Endodermal cell (in vitro differentiated cells): ENCODE results near the gene PSMD14. TPM values are rescaled to one million over a fixed set of nuclear protein-coding genes. Genes with fewer than 3 reads are reported as not detected.

Source experiments
- DNase-seq: peaks from one replicate; pipeline ENCODE4 v3.0.0-alpha.2; 2017
- H3K27ac ChIP-seq: 2 replicates; pipeline ENCODE4 v1.5.1; 2013; ENCODE audit warnings: mild to moderate bottlenecking, low read depth, low read length, moderate library complexity
- H3K27me3 ChIP-seq: 2 replicates; pipeline ENCODE4 v1.6.1; 2013; ENCODE audit warnings: mild to moderate bottlenecking, low read length, moderate library complexity; ENCODE audit not compliant: insufficient read depth, control insufficient read depth, poor library complexity, severe bottlenecking
- H3K36me3 ChIP-seq: 2 replicates; pipeline ENCODE4 v1.7.0; 2013; ENCODE audit warnings: mild to moderate bottlenecking, low read length, moderate library complexity; ENCODE audit not compliant: control insufficient read depth, insufficient read depth
- H3K4me1 ChIP-seq: one replicate; pipeline ENCODE4 v1.7.0; 2013; ENCODE audit warnings: low read length; ENCODE audit not compliant: control insufficient read depth, insufficient read depth
- H3K4me3 ChIP-seq: 2 replicates; pipeline ENCODE4 v1.5.1; 2013; ENCODE audit warnings: mild to moderate bottlenecking, low read length, moderate library complexity
- H3K9ac ChIP-seq: 2 replicates; pipeline ENCODE4 v1.6.1; 2013; ENCODE audit warnings: mild to moderate bottlenecking, low read length, moderate library complexity; ENCODE audit not compliant: poor library complexity, severe bottlenecking; ENCODE audit errors: extremely low read depth
- H3K9me3 ChIP-seq: 2 replicates; pipeline ENCODE4 v1.6.1; 2013; ENCODE audit warnings: mild to moderate bottlenecking, low read length, moderate library complexity; ENCODE audit not compliant: control insufficient read depth
- H3K27ac Mint-ChIP-seq: 2 replicates; pipeline ENCODE4 v1.8.0; 2020; ENCODE audit warnings: mixed read lengths
- H3K27me3 Mint-ChIP-seq: 2 replicates; pipeline ENCODE4 v1.8.0; 2021; ENCODE audit warnings: mild to moderate bottlenecking, mixed read lengths; ENCODE audit not compliant: insufficient read depth
- H3K36me3 Mint-ChIP-seq: 2 replicates; pipeline ENCODE4 v1.8.0; 2020; ENCODE audit warnings: low read depth, mixed read lengths
- H3K4me1 Mint-ChIP-seq: 2 replicates; pipeline ENCODE4 v1.8.0; 2020; ENCODE audit warnings: mixed read lengths
- H3K4me3 Mint-ChIP-seq: 2 replicates; pipeline ENCODE4 v1.8.0; 2020; ENCODE audit warnings: mild to moderate bottlenecking, moderate library complexity, mixed read lengths
- H3K9me3 Mint-ChIP-seq: 2 replicates; pipeline ENCODE4 v1.8.0; 2020; ENCODE audit warnings: mild to moderate bottlenecking, mixed read lengths
- CTCF ChIP-seq: fragments of 200-600 bp; sonication (generic); conservative IDR thresholded peaks from 2 replicates; pipeline ENCODE4 v1.5.0; 2021; ENCODE audit warnings: antibody characterized with exemption, mild to moderate bottlenecking
- WGBS, 2 experiments: methylation state at CpG; one replicate each; pipeline versions ENCODE4 v1.1.5 to v1.1.7; 2013; ENCODE audit warnings: missing lambda C conversion rate in 2 of 2, mixed read lengths in 1 of 2; ENCODE audit not compliant: insufficient coverage in 1 of 2, insufficient read length in 1 of 2; 5-methylcytosine and 5-hydroxymethylcytosine counted together
- total RNA-seq, 2 donors: library from RNA; stranded (reverse); fragmentation: NEBNext Ultra II Directional in 1 of 2; extraction: Animal tissue kit (Norgen Biotek cat#: 25700) in 1 of 2; gene quantifications; 2 replicates in 1 of 2; 3 replicates in 1 of 2; pipeline ENCODE4 v1.2.1, GENCODE V29; 2021

PSMD14 gene
- total RNA-seq, 2 donors from 2014 or later = 78.3 to 86.2 TPM

GRCh38 chr2:161424891-161425727 lies 116.9 kb downstream of the PSMD14 start:
- Mint-ChIP-seq H3K9me3 (peaks cover 3% of the 10 kb centered on the region), H3K27ac (no peak overlapping the region), H3K4me3 (peak overlapping the region; percentile 58), H3K27me3 (peaks cover 93% of the 10 kb centered on the region), H3K4me1 (peaks cover 35% of the 10 kb centered on the region), H3K36me3 (no peaks in the 10 kb centered on the region)
- Histone ChIP-seq H3K27me3 (peaks cover 100% of the 10 kb centered on the region), H3K36me3 (no peaks in the 10 kb centered on the region), H3K4me3 (no peak overlapping the region), H3K9me3 (peaks cover 4% of the 10 kb centered on the region), H3K4me1 (peaks cover 3% of the 10 kb centered on the region), H3K9ac (no peak overlapping the region), H3K27ac (no peak overlapping the region)
- 19 to 43% methylated on average over 2 to 4 of the region's 4 CpGs for WGBS, 2 experiments
- no peak for DNase-seq
- no peak for TF ChIP-seq CTCF

- Mint-ChIP-seq H3K9me3 (peaks cover 3% of the 10 kb centered on the region), H3K4me3 (no peak overlapping the region), H3K4me1 (peaks cover 30% of the 10 kb centered on the region), H3K36me3 (no peaks in the 10 kb centered on the region), H3K27me3 (peaks cover 88% of the 10 kb centered on the region), H3K27ac (no peak overlapping the region)
- H3K27me3 ChIP-seq = peaks cover 98% of the 10 kb centered on the region
- TF ChIP-seq CTCF = no peak
- peaks cover 4% of the 10 kb centered on the region for H3K9me3 ChIP-seq
- no peak overlapping the region for H3K4me3 ChIP-seq
- 46 to 52% methylated on average over 11 to 17 of the region's 17 CpGs for WGBS, 2 experiments
- peaks cover 3% of the 10 kb centered on the region for H3K4me1 ChIP-seq
- H3K36me3 ChIP-seq = no peaks in the 10 kb centered on the region
- no peak overlapping the region for H3K27ac ChIP-seq
- H3K9ac ChIP-seq = no peak overlapping the region
- no peak for DNase-seq
These were observed 117.7 kb downstream of the PSMD14 start for GRCh38 chr2:161425728-161426454.

GRCh38 chr2:161426455-161426921 lies 118.3 kb downstream of the PSMD14 start:
- no peak overlapping the region for H3K9ac ChIP-seq
- Mint-ChIP-seq H3K27me3 (peaks cover 82% of the 10 kb centered on the region), H3K4me3 (peak overlapping the region; percentile 46), H3K4me1 (peaks cover 30% of the 10 kb centered on the region), H3K36me3 (no peaks in the 10 kb centered on the region), H3K27ac (no peak overlapping the region), H3K9me3 (peaks cover 3% of the 10 kb centered on the region)
- DNase-seq = peak; percentile 56
- no peak overlapping the region for H3K27ac ChIP-seq
- peaks cover 93% of the 10 kb centered on the region for H3K27me3 ChIP-seq
- peak overlapping the region; percentile 19 for H3K4me3 ChIP-seq
- H3K9me3 ChIP-seq = peaks cover 4% of the 10 kb centered on the region
- peak; percentile 74 for TF ChIP-seq CTCF
- H3K4me1 ChIP-seq = peaks cover 3% of the 10 kb centered on the region
- WGBS, 2 experiments = 14 to 20% methylated on average over 11 to 13 of the region's 13 CpGs
- H3K36me3 ChIP-seq = no peaks in the 10 kb centered on the region
